Mesendoderm (in vitro differentiated cells): Measurements from ENCODE around the gene MMP28.
A peak's percentile ranks its signal among the peaks of the same experiment; 100 is the strongest.

Experiments used
- DNase-seq: peaks from one replicate; pipeline ENCODE4 v3.0.0; 2013
- H2AK5ac ChIP-seq: 2 replicates; pipeline ENCODE4 v1.6.1; 2013; ENCODE audit warnings: low read length, inconsistent platforms
- H2BK120ac ChIP-seq: 2 replicates; pipeline ENCODE4 v1.6.1; 2013; ENCODE audit warnings: low read depth, mild to moderate bottlenecking, low read length, moderate library complexity, mixed read lengths
- H2BK15ac ChIP-seq: replicated peaks from 2 replicates; pipeline ENCODE4 v1.6.1; 2013; ENCODE audit warnings: low read depth, mild to moderate bottlenecking, moderate library complexity
- H2BK5ac ChIP-seq: 2 replicates; pipeline ENCODE4 v1.6.1; 2013; ENCODE audit warnings: low read length, inconsistent platforms
- H3K18ac ChIP-seq: 2 replicates; pipeline ENCODE4 v1.6.1; 2013; ENCODE audit warnings: mild to moderate bottlenecking, low read length, mixed read lengths
- H3K23ac ChIP-seq: one replicate; pipeline ENCODE4 v1.6.1; 2013; ENCODE audit warnings: low read length
- H3K27ac ChIP-seq: 2 replicates; pipeline ENCODE4 v1.5.1; 2013; ENCODE audit warnings: low read depth, mild to moderate bottlenecking, inconsistent platforms, low read length, moderate library complexity
- H3K27me3 ChIP-seq: 2 replicates; pipeline ENCODE4 v1.6.1; 2013; ENCODE audit warnings: low read length, control low read depth, mild to moderate bottlenecking, inconsistent platforms; ENCODE audit not compliant: insufficient read depth, poor library complexity
- H3K36me3 ChIP-seq: 2 replicates; pipeline ENCODE4 v1.6.1; 2013; ENCODE audit warnings: low read length, inconsistent platforms; ENCODE audit not compliant: control insufficient read depth, insufficient read depth
- H3K4ac ChIP-seq: one replicate; pipeline ENCODE4 v1.6.1; 2013; ENCODE audit warnings: low read depth, mild to moderate bottlenecking, low read length, moderate library complexity
- H3K4me1 ChIP-seq: 2 replicates; pipeline ENCODE4 v1.6.1; 2013; ENCODE audit warnings: low read depth, low read length, inconsistent platforms; ENCODE audit not compliant: control insufficient read depth
- H3K4me2 ChIP-seq: 2 replicates; pipeline ENCODE4 v1.6.1; 2013; ENCODE audit warnings: low read length
- H3K4me3 ChIP-seq: 2 replicates; pipeline ENCODE4 v1.5.1; 2013; ENCODE audit warnings: mild to moderate bottlenecking, low read length
- H3K56ac ChIP-seq: one replicate; pipeline ENCODE4 v1.6.1; 2013; ENCODE audit warnings: low read length
- H3K79me1 ChIP-seq: 2 replicates; pipeline ENCODE4 v1.6.1; 2013; ENCODE audit warnings: low read length, inconsistent platforms
- H3K79me2 ChIP-seq: 2 replicates; pipeline ENCODE4 v1.6.1; 2013; ENCODE audit warnings: mild to moderate bottlenecking, low read length; ENCODE audit not compliant: control insufficient read depth, insufficient read depth
- H3K9ac ChIP-seq: 2 replicates; pipeline ENCODE4 v1.6.1; 2013; ENCODE audit warnings: low read length, inconsistent platforms
- H4K5ac ChIP-seq: one replicate; pipeline ENCODE4 v1.6.1; 2013; ENCODE audit warnings: low read length
- H4K8ac ChIP-seq: one replicate; pipeline ENCODE4 v1.6.1; 2013; ENCODE audit warnings: low read depth, mild to moderate bottlenecking, control low read depth, low read length, moderate library complexity
- WGBS: extraction: QIAGEN DNeasy Blood & Tissue Kit; methylation state at CpG from one replicate; pipeline ENCODE4 v1.1.7; 2013; ENCODE audit warnings: low lambda C conversion rate, missing lambda C conversion rate; ENCODE audit not compliant: insufficient coverage; ENCODE audit errors: extremely low coverage; 5-methylcytosine and 5-hydroxymethylcytosine counted together

Gene MMP28

DNA sequence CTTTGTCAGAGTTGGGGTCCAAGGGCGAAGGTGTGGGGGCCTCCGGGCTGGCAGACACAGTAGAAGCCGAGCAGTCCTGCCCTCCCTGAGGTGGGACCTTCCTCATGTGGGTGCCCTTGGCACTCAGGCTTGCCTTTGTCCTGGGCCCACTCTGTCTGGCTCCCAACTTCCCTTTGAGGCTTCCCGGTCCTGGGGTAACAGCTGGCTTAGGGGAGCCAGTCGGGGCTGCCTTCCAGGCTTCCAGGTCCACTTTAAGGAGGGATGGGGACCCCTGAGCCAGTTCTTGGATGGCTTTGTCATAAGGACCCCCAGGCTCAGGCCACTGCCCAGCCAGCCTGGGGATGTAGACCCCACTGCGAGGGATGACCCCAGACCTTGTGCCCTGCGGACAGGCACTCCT, 50.2 kb downstream of the MMP28 start:
- Histone ChIP-seq H3K23ac (no peak overlapping the region), H3K18ac (no peak overlapping the region), H3K79me1 (no peaks in the 10 kb centered on the region), H3K27ac (no peak overlapping the region), H3K56ac (no peak overlapping the region), H3K36me3 (no peaks in the 10 kb centered on the region), H4K5ac (no peak overlapping the region), H3K4me1 (no peaks in the 10 kb centered on the region), H2BK5ac (no peak overlapping the region), H3K4me3 (no peak overlapping the region), H3K27me3 (peaks cover 11% of the 10 kb centered on the region), H4K8ac (no peak overlapping the region), H3K79me2 (no peaks in the 10 kb centered on the region), H2BK15ac (no peak overlapping the region), H3K9ac (no peak overlapping the region), H2AK5ac (no peak overlapping the region), H3K4me2 (no peak overlapping the region), H2BK120ac (no peak overlapping the region), H3K4ac (no peak overlapping the region)
- DNase-seq, result no peak
- no CpG with 5 or more reads among the region's 7 CpGs for WGBS

DNA sequence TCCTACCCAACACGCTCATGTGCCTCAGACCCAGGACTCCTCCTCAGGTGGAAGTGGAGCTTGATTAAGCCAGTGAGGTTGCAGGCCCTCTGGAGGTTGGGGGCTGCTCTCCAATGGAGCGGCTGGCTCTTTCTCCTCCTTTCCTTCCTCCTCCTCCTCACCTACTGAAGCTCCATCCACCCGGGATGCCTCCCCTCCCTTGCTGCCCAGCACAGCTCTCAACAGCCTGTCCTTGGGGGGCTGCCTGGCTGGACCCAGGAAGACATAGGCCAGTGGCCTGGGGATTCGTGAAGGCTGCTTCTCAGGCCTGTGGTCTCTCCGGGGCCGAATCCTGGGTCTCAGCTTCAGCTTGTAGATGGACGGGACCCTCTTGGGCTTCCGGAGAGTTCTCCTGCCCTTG, 50.6 kb downstream of the MMP28 start:
- H3K4me1 ChIP-seq, result no peaks in the 10 kb centered on the region
- H3K4me3 ChIP-seq, result no peak overlapping the region
- H3K56ac ChIP-seq, result no peak overlapping the region
- no peak overlapping the region for H3K27ac ChIP-seq
- no peak overlapping the region for H3K4ac ChIP-seq
- no peak overlapping the region for H3K23ac ChIP-seq
- WGBS, result no CpG with 5 or more reads among the region's 8 CpGs
- no peak for DNase-seq
- no peaks in the 10 kb centered on the region for H3K79me2 ChIP-seq
- no peak overlapping the region for H3K18ac ChIP-seq
- H4K5ac ChIP-seq, result no peak overlapping the region
- H2BK120ac ChIP-seq, result no peak overlapping the region
- no peak overlapping the region for H3K9ac ChIP-seq
- no peak overlapping the region for H2AK5ac ChIP-seq
- no peak overlapping the region for H4K8ac ChIP-seq
- H3K4me2 ChIP-seq, result no peak overlapping the region
- no peaks in the 10 kb centered on the region for H3K36me3 ChIP-seq
- no peak overlapping the region for H2BK5ac ChIP-seq
- no peak overlapping the region for H2BK15ac ChIP-seq
- peaks cover 11% of the 10 kb centered on the region for H3K27me3 ChIP-seq
- H3K79me1 ChIP-seq, result no peaks in the 10 kb centered on the region

GRCh38 chr17:35743626-35744328, 51.7 kb downstream of the MMP28 start:
- Histone ChIP-seq H3K4ac (no peak overlapping the region), H3K4me1 (no peaks in the 10 kb centered on the region), H3K79me1 (no peaks in the 10 kb centered on the region), H3K27ac (no peak overlapping the region), H3K56ac (no peak overlapping the region), H4K5ac (no peak overlapping the region), H3K9ac (no peak overlapping the region), H3K4me3 (no peak overlapping the region), H4K8ac (no peak overlapping the region), H3K23ac (no peak overlapping the region), H2BK15ac (no peak overlapping the region), H3K4me2 (no peak overlapping the region), H3K18ac (no peak overlapping the region), H3K79me2 (no peaks in the 10 kb centered on the region), H2BK5ac (no peak overlapping the region), H3K27me3 (peaks cover 14% of the 10 kb centered on the region), H3K36me3 (no peaks in the 10 kb centered on the region), H2AK5ac (no peak overlapping the region), H2BK120ac (no peak overlapping the region)
- peak; percentile 68 for DNase-seq
- no CpG with 5 or more reads among the region's 7 CpGs for WGBS

DNA sequence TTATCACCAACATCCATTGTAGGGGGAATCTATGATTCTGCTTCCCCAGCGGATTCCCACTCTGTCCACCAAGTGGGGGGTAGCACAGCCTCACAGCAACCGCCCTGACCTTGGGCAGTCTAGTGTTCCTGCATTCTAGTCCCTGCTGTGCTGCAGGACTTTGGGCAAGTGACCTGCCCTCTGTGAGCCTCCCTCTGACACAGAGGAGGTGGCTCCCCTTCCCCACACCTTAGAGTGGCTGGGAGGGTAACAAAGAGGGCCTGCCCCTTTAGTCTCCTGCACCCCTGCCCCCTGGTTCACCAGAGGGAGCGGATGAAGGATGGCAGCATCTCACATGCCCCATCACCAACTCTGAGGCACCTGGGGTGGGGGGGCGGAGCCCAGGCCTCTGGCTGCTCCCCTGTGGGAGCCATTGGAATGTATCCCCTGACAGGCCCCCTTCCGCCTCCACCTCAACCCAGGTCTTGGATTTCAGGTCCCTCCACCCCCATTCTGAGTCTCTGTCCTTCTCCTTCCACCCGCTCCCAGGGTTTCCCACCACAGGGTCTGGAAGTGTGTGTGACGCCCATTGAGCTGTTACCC, 52.5 kb downstream of the MMP28 start:
- no peaks in the 10 kb centered on the region for H3K4me1 ChIP-seq
- H4K8ac ChIP-seq, result no peak overlapping the region
- H2BK5ac ChIP-seq, result no peak overlapping the region
- no CpG with 5 or more reads among the region's 7 CpGs for WGBS
- H3K27ac ChIP-seq, result no peak overlapping the region
- H3K23ac ChIP-seq, result no peak overlapping the region
- H3K36me3 ChIP-seq, result no peaks in the 10 kb centered on the region
- no peaks in the 10 kb centered on the region for H3K79me2 ChIP-seq
- no peak overlapping the region for H3K18ac ChIP-seq
- no peak overlapping the region for H2BK120ac ChIP-seq
- H2AK5ac ChIP-seq, result no peak overlapping the region
- H3K9ac ChIP-seq, result no peak overlapping the region
- H2BK15ac ChIP-seq, result no peak overlapping the region
- no peak for DNase-seq
- H3K4me3 ChIP-seq, result no peak overlapping the region
- no peak overlapping the region for H3K4ac ChIP-seq
- H3K79me1 ChIP-seq, result no peaks in the 10 kb centered on the region
- no peak overlapping the region for H3K56ac ChIP-seq
- no peak overlapping the region for H3K4me2 ChIP-seq
- no peak overlapping the region for H4K5ac ChIP-seq
- peaks cover 14% of the 10 kb centered on the region for H3K27me3 ChIP-seq

GRCh38 chr17:35742496-35742895, 52.9 kb downstream of the MMP28 start:
- WGBS, result no CpG with 5 or more reads among the region's 7 CpGs
- Histone ChIP-seq H2BK5ac (no peak overlapping the region), H2AK5ac (no peak overlapping the region), H3K79me1 (no peaks in the 10 kb centered on the region), H3K56ac (no peak overlapping the region), H3K27ac (no peak overlapping the region), H3K79me2 (no peaks in the 10 kb centered on the region), H3K4me3 (no peak overlapping the region), H3K23ac (no peak overlapping the region), H3K4ac (no peak overlapping the region), H3K9ac (no peak overlapping the region), H3K18ac (no peak overlapping the region), H4K5ac (no peak overlapping the region), H3K4me1 (no peaks in the 10 kb centered on the region), H3K4me2 (no peak overlapping the region), H2BK120ac (no peak overlapping the region), H3K27me3 (peaks cover 14% of the 10 kb centered on the region), H2BK15ac (no peak overlapping the region), H3K36me3 (no peaks in the 10 kb centered on the region), H4K8ac (no peak overlapping the region)
- no peak for DNase-seq
